GM19438 (cell line): ENCODE measurements around the gene TRIM26.
"Not testable (repeated sequence)": the region's sequence is repeated elsewhere in the genome, so short reads cannot be mapped to it uniquely, and the experiment has no call there.

Experiments
- ATAC-seq: cut with Tn5 transposase; IDR thresholded peaks from one replicate; pipeline ENCODE4 v1.9.1; 2021; ENCODE audit warnings: low read depth; ENCODE audit not compliant: unreplicated experiment

TRIM26 gene

GRCh38 chr6:30172681-30173080 is 40.5 kb downstream of the TRIM26 start:
- no peak for ATAC-seq

GRCh38 chr6:30171677-30172471 is 41.3 kb downstream of the TRIM26 start:
- ATAC-seq: no peak

- ATAC-seq: no peak
Measured at GRCh38 chr6:30169658-30170614, 43.3 kb downstream of the TRIM26 start.

- no peak for ATAC-seq
Measured at GRCh38 chr6:30168741-30169140, 44.5 kb downstream of the TRIM26 start.

- ATAC-seq: no peak
Measured at GRCh38 chr6:30167101-30167500, 46.1 kb downstream of the TRIM26 start.

- ATAC-seq: not testable (repeated sequence)
Measured at GRCh38 chr6:30165238-30165637, 48.0 kb downstream of the TRIM26 start.

- no peak for ATAC-seq
Measured at GRCh38 chr6:30164714-30165113, 48.5 kb downstream of the TRIM26 start.

GRCh38 chr6:30163918-30164654 is 49.1 kb downstream of the TRIM26 start:
- no peak for ATAC-seq

- no peak for ATAC-seq
Measured at GRCh38 chr6:30163090-30163917, 49.9 kb downstream of the TRIM26 start, which contains the start of gene TRIM15. TRIM15 (plus strand) TSS chr6:30163546; CDS start chr6:30163685, 139 bp downstream.

- no peak for ATAC-seq
Measured at GRCh38 chr6:30162265-30163089, 50.7 kb downstream of the TRIM26 start.

GRCh38 chr6:30160785-30161531 is 52.2 kb downstream of the TRIM26 start, which contains the start of gene TRIM10:
TRIM10 (minus strand) TSS chr6:30161211; CDS start chr6:30160858, 353 bp downstream.
- ATAC-seq: no peak

- ATAC-seq: no peak
Measured at GRCh38 chr6:30160008-30160784, 53.0 kb downstream of the TRIM26 start.

GRCh38 chr6:30158475-30159040 is 54.6 kb downstream of the TRIM26 start:
- no peak for ATAC-seq

GRCh38 chr6:30157999-30158398 is 55.2 kb downstream of the TRIM26 start:
- no peak for ATAC-seq

- ATAC-seq: no peak
Measured at GRCh38 chr6:30157581-30157980, 55.6 kb downstream of the TRIM26 start.

GRCh38 chr6:30156774-30157173 is 56.4 kb downstream of the TRIM26 start:
- no peak for ATAC-seq

- no peak for ATAC-seq
Measured at GRCh38 chr6:30156262-30156599, 57.0 kb downstream of the TRIM26 start.
